ENCODE data around the gene ALKBH5.

ALKBH5 gene

DNA sequence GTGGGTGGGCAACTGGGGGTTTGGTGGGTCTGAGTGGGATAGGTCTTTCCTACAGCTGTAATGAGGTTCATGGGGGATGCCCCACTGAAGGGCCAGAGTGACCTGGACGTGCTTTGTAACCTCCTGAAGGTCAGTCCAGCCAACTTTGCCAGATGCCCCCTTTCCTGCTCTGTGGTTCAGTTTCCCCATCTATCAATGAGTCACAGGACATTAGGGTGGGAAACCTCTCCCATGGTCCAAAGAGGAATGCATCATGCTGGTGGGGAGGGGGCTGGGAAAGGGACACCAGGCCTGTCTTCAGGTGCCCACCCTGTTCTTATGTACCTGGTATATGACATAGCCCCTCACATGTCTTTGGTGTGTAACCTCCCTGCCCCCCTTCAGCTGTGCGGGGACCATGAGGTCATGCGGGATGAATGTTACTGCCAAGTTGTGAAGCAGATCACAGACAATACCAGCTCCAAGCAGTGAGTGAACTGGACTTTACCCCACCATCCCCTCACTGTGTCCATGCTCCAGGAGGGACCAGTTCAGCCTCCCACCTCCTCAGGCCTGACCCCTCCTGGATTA lies 24.0 kb upstream of the ALKBH5 start:
- no peak for DNase-seq

- DNase-seq = no peak
Measured at GRCh38 chr17:18160128-18160856, 23.3 kb upstream of the ALKBH5 start.

- no peak for DNase-seq
Measured at GRCh38 chr17:18161207-18162145, 22.2 kb upstream of the ALKBH5 start.

- no peak for DNase-seq
Measured at GRCh38 chr17:18163547-18163946, 20.1 kb upstream of the ALKBH5 start.

- DNase-seq = no peak
Measured at GRCh38 chr17:18166894-18167293, 16.7 kb upstream of the ALKBH5 start.

GRCh38 chr17:18167421-18167820 lies 16.2 kb upstream of the ALKBH5 start:
- no peak for DNase-seq

GRCh38 chr17:18172531-18173278 lies 10.9 kb upstream of the ALKBH5 start:
- DNase-seq = no peak

- DNase-seq = no peak
Measured at GRCh38 chr17:18173740-18174139, 9.9 kb upstream of the ALKBH5 start.

DNA sequence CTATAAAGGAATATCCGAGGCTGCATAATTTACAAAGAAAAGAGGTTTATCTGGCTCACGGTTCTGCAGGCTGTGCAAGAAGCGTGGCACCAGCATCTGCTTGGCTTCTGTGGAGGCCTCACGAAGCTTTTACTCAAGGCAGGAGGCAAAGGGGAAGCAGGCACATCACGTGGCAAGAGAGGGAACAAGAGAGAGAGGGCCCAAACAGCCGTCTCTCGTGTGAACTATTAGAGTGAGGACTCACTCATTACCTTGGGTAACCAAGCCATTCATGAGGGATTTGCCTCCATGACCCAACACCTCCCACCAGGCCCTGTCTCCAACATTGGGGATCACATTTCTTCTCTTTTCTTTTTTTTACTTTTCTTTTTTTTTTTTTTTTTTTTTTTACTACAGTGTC lies 7.5 kb upstream of the ALKBH5 start:
- DNase-seq = no peak

DNA sequence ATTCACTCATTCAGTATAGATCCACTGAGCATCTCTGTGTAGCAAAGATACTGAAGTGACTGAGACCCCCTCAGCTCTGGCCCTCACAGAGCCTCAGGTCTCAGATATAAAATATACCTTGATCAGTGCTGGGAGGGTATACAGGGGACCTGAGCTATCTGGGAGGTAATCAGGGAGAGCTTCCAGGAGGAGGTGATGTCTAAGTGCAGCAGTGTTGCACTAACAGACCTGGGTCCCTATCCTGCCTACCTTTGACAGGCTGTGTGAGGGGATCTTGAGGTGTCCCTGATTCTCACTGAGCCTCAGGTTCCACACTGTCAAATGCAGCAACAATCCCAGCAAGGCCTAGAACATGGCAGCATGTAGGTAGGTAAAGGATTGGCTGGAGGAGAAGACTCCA lies 6.5 kb upstream of the ALKBH5 start:
- no peak for DNase-seq

- DNase-seq = no peak
Measured at GRCh38 chr17:18177722-18178121, 5.9 kb upstream of the ALKBH5 start.

DNA sequence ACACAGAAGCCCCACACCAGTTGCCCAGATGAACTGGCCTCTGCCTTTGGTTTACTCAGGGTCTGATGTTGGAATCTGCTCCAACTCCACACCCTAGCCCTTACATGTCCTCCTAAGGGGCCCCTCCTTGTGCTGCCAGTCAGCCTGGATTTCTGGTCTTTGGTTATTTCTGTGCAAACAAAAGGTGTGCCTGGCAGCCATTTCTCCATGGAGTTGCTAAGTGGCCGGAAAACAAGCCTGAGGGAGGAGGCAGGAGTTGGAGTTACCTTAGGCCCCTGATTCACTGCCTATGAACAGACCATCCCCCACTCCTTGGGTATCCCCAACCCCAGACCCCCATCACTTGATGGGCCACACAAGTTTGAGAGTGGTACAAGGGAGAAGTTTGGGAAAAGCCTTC lies 4.4 kb upstream of the ALKBH5 start:
- no peak for DNase-seq

- no peak for DNase-seq
Measured at GRCh38 chr17:18179804-18180203, 3.8 kb upstream of the ALKBH5 start.

DNA sequence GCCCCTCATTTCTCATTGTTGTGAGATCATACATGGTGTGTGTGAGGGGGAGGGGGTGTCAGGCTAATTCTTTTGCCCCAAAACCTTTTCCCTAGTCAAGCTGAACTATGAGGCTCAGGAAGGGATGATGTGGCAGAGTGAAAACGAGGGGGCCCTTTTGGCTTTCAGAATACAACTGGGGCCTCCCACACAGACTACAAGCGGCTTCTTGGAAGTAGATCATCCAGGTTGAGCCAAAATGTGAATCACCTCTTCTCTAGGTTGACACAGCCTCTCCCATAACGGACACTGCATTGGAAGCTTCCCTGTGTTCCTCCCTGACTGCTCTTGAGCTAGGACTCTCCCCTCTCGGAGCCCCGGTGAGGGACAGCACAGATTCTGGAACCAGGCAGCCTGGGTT lies 2.3 kb upstream of the ALKBH5 start:
- peak in 1 of 2 experiments; percentile 32 for DNase-seq

DNA sequence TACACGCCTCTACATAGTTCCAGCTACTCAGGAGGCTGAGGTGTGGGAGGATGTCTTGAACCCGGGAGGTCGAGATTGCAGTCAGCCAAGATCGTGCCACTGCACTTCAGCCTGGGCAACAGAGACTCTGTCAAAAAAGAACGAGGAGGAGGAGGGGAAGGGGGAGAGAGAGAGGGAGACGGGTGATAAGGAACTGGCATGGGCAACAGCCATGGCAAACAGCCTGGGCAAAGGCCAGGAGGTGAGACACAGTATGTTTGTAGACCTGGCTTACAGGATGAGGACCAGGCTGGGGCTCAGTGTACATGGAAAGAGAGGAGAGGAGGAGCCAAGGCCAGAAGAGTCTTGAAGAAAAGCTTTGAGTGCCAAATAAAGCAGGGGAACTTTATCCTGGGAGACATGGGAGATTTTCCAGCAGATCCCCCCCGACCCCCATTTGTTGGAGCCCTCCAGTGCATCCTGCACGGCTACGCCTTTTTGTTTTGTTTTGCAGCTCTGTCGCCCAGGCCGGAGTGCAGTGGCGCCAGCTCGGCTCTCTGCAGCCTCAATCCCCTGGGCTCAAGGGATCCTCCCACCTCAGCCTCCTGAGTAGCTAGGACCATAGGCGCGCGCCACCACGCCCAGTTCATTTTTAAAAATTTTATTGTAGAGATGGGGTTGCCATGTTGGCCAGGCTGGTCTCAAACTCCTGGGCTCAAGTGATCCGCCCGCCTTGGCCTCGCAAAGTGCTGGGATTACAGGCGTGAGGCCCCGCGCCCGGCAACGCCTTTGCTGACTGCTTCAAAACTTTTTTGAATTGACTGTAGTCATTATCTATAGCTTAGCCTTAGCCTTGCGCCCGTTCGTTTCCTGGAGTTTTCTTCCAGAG lies 1.3 kb upstream of the ALKBH5 start:
- no peak for DNase-seq

GRCh38 chr17:18182978-18183333 lies 672 bp upstream of the ALKBH5 start:
- DNase-seq = peak; percentile 80 to 81

- DNase-seq = peak; percentile 63 to 79
Measured at GRCh38 chr17:18184143-18185031, 759 bp downstream of the ALKBH5 start.

DNA sequence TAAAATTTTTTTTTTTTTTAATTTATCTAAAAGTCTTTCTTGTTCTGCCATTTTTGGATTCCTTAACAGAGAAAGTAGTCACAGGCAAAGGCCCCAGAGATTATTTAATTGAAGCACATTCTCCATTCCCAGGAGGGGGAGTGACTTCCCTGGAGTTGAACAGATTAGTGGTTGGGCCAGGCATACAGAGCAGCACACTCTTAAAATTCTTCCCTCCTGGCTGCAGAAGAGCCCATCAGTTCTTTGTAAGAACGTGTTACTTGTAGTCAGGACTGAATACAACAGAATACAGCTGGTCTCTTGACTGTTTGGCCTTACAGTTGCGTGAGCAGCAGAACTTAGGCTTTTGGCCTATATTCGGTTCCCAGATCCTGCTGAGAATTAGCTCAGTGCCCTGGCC lies 1.8 kb downstream of the ALKBH5 start:
- no peak for DNase-seq

DNA sequence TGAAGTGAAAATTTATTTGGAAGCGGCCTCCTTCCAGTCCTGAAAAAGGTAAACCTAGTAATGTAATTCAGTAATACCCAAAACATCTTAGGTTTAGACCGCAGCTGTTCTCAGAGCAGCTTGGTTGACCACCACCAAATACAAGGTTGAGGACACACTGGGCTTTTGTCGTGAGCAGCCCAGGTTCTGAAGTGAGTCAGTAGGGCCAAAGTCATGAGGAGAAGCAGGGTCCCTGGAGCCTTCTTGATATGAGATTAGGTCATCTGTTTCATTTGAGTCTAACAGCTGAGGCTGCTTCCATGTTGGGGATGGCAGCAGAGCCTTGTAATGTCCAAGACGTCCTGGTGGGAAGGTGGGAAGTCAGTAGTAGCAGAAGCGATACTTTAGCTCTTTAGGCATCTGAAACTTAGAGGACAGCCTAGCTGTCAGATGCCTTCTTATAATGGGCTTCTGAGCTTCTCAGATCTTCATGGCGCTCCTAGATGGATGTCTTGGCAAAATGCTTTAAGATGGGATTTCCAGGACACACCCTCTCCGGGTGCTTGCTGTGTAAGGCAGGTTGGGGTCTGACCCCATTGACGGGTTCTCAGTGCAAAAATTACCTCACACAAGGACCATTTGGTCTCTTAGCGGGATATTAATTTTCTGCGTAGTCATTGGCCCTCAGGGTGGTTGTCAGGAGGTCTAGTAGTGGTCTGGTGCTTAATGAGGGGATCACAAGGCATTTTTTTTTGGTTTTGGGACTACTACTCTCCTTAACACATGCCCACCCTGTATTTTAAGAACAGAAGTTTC lies 2.4 kb downstream of the ALKBH5 start:
- no peak for DNase-seq

DNA sequence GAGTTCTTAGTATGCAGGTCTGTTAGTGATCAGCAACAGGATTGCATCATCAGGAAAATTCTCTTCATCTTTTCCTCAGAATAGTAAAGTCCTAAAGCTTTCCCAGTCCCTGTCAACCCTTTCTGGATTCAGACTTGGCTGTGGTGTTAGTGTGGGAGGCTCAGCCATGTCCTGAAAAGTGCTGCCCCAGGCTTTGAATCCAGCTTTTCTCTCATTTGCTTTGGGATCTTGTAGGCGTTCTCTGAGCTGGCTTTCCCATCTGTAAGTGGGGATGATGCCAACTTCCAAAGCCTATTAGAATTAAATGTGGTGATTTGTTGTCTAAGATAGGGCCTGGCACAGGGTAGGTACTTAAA lies 3.0 kb downstream of the ALKBH5 start:
- DNase-seq = no peak
